Liver (tissue), 3 donors: Measurements from ENCODE around the gene TMEM255B.

ENCODE experiments used
- ATF3 ChIP-seq: IDR thresholded peaks from 2 replicates; pipeline ENCODE4 v1.6.1; 2016; ENCODE audit warnings: antibody characterized with exemption
- GABPA ChIP-seq, 2 donors: IDR thresholded peaks in 1 of 2; conservative IDR thresholded peaks in 1 of 2; 2 replicates each; pipeline ENCODE4 v1.6.1; 2016; ENCODE audit warnings: antibody characterized with exemption in 2 of 2, mild to moderate bottlenecking in 1 of 2, moderate library complexity in 1 of 2
- JUND ChIP-seq, 2 donors: IDR thresholded peaks; 2 replicates each; pipeline ENCODE4 v1.6.1; 2016; ENCODE audit warnings: antibody characterized with exemption in 2 of 2
- MAX ChIP-seq: IDR thresholded peaks from 2 replicates; pipeline ENCODE4 v1.6.1; 2016; ENCODE audit warnings: antibody characterized with exemption
- RAD21 ChIP-seq, 2 donors: IDR thresholded peaks; 2 replicates each; pipeline ENCODE4 v1.6.1; 2016; ENCODE audit warnings: antibody characterized with exemption in 2 of 2, mild to moderate bottlenecking in 2 of 2
- YY1 ChIP-seq: IDR thresholded peaks from 2 replicates; pipeline ENCODE4 v1.6.1; 2016; ENCODE audit warnings: antibody characterized with exemption, mild to moderate bottlenecking
- TF ChIP-seq, protein P1 (sequence below): fragments of 150-350 bp; IDR thresholded peaks from 2 replicates; pipeline ENCODE4 v1.5.1; 2017; ENCODE audit warnings: improper control_type of control experiment, low read depth, low read length; ENCODE audit not compliant: missing input control
- donor health status: healthy.
- donor health status: healthy.

DNA sequence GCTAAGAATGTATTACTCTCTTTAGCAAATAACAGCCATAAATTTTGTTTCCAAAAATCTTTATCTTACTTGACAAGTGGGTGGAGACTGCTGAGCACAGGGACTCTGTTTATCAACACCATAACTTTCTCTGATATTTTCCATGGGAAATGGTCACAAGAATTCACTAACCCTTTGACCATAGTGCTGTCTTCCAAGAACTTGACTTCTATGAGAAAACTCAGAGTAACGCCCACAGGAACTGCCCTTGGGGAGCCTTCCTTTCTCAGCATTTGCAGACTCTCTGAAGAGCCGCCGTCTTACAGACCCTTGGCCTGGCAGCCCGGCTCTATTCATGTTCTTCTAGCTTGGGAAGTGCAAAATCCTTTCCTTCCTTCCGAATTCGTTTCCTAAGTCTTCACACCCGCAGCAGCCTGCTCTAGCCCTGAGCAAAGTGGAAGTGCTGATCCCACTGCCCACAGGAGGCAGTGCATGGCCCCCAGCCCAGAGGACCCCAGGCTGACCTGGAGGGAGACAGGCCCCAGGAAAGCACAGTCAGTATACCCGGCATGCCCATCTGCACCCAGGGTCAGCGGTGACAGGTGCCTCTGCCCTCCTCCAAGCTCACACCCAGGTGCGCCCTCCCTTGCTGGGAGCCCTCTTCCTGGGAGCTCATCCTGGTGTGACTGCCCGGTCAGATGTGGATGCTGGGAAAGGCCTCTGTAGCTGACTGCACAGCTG, 94.7 kb downstream of the TMEM255B start:
- TF ChIP-seq, protein P1, sequence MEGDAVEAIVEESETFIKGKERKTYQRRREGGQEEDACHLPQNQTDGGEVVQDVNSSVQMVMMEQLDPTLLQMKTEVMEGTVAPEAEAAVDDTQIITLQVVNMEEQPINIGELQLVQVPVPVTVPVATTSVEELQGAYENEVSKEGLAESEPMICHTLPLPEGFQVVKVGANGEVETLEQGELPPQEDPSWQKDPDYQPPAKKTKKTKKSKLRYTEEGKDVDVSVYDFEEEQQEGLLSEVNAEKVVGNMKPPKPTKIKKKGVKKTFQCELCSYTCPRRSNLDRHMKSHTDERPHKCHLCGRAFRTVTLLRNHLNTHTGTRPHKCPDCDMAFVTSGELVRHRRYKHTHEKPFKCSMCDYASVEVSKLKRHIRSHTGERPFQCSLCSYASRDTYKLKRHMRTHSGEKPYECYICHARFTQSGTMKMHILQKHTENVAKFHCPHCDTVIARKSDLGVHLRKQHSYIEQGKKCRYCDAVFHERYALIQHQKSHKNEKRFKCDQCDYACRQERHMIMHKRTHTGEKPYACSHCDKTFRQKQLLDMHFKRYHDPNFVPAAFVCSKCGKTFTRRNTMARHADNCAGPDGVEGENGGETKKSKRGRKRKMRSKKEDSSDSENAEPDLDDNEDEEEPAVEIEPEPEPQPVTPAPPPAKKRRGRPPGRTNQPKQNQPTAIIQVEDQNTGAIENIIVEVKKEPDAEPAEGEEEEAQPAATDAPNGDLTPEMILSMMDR: no peak
- TF ChIP-seq RAD21 (IDR thresholded peaks at IDR 0.05): no peak
- no peak for TF ChIP-seq GABPA (IDR thresholded peaks at IDR 0.05 in 1 of 2, conservative IDR thresholded peaks at IDR 0.05 in 1 of 2)
- no peak for TF ChIP-seq ATF3
- TF ChIP-seq MAX: no peak
- TF ChIP-seq JUND (IDR thresholded peaks at IDR 0.05): no peak
- no peak for TF ChIP-seq YY1
